ENCODE measurements around the gene C4A.
"Not testable (repeated sequence)": the region's sequence is repeated elsewhere in the genome, so short reads cannot be mapped to it uniquely, and the experiment has no call there.

The C4A gene

DNA sequence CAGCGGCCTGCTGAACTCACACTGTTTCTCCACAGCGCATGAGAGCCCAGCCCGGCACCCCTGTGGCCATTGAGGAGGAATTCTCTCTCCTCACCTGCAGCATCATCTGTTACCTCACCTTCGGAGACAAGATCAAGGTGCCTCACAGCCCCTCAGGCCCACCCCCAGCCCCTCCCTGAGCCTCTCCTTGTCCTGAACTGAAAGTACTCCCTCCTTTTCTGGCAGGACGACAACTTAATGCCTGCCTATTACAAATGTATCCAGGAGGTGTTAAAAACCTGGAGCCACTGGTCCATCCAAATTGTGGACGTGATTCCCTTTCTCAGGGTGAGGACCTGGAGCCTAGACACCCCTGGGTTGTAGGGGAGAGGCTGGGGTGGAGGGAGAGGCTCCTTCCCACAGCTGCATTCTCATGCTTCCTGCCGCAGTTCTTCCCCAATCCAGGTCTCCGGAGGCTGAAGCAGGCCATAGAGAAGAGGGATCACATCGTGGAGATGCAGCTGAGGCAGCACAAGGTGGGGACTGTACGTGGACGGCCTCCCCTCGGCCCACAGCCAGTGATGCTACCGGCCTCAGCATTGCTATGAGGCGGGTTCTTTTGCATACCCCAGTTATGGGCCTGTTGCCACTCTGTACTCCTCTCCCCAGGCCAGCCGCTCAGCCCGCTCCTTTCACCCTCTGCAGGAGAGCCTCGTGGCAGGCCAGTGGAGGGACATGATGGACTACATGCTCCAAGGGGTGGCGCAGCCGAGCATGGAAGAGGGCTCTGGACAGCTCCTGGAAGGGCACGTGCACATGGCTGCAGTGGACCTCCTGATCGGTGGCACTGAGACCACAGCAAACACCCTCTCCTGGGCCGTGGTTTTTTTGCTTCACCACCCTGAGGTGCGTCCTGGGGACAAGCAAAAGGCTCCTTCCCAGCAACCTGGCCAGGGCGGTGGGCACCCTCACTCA is 57.7 kb downstream of the C4A start:
- not testable (repeated sequence) for DNase-seq (ENCODE audit: low read depth); H3K4me3 ChIP-seq (ENCODE audit: low read depth, low read length)

- DNase-seq (ENCODE audit: low read depth); H3K4me3 ChIP-seq (ENCODE audit: low read depth, low read length): not testable (repeated sequence)
These were observed 58.6 kb downstream of the C4A start for GRCh38 chr6:32040299-32041049.

DNA sequence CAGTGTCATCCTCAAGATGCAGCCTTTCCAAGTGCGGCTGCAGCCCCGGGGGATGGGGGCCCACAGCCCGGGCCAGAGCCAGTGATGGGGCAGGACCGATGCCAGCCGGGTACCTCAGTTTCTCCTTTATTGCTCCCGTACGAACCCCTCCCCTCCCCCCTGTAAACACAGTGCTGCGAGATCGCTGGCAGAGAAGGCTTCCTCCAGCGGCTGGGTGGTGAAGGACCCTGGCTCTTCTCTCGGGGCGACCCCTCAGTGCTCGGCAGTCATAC is 59.1 kb downstream of the C4A start:
- not testable (repeated sequence) for DNase-seq (ENCODE audit: low read depth); H3K4me3 ChIP-seq (ENCODE audit: low read depth, low read length)

GRCh38 chr6:32041385-32041784 is 59.5 kb downstream of the C4A start:
- not testable (repeated sequence) for DNase-seq (ENCODE audit: low read depth); H3K4me3 ChIP-seq (ENCODE audit: low read depth, low read length)

DNA sequence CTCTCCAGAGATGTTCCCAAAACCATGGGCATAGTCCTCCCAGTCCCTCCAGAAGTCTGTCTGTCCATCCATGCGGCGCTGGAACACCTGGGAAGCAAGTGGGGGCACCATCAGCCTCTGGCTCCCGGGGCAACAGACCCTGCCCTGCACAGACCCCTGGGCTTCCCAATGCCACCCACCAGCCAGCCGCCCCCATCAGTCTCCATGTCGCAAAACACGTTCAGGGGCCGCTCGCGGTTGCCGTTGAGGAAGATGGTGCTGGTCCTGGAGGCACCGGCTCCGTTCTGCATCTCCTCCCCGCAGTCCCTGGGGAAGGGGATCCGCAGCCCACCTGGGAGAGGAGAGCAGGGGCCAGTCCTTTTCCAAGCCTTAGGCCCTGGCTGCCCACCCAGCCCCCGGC is 60.4 kb downstream of the C4A start:
- DNase-seq (ENCODE audit: low read depth); H3K4me3 ChIP-seq (ENCODE audit: low read depth, low read length): not testable (repeated sequence)

- not testable (repeated sequence) for DNase-seq (ENCODE audit: low read depth); H3K4me3 ChIP-seq (ENCODE audit: low read depth, low read length)
These were observed 61.9 kb downstream of the C4A start for GRCh38 chr6:32043589-32044380.

DNA sequence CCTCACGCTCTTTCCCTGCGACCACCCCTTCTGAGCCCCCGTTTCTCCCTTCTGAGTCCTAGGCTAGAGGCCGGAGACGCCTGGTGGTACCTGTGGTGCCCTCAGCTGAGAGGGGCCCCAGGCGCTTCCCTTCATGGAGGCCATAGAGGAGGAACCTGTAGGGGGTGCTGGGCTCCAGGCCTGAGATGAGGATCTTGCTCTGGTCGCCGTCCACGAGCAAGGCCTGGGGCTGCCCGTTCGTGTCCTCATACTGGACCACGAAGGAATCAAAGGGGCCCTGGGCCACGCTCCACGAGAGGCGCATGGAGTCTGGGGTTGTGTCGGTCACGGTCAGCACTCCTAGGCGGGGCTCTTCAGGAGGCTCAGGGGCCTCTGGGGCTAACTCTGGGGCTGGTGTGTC is 63.1 kb downstream of the C4A start:
- DNase-seq (ENCODE audit: low read depth); H3K4me3 ChIP-seq (ENCODE audit: low read depth, low read length): not testable (repeated sequence)

DNA sequence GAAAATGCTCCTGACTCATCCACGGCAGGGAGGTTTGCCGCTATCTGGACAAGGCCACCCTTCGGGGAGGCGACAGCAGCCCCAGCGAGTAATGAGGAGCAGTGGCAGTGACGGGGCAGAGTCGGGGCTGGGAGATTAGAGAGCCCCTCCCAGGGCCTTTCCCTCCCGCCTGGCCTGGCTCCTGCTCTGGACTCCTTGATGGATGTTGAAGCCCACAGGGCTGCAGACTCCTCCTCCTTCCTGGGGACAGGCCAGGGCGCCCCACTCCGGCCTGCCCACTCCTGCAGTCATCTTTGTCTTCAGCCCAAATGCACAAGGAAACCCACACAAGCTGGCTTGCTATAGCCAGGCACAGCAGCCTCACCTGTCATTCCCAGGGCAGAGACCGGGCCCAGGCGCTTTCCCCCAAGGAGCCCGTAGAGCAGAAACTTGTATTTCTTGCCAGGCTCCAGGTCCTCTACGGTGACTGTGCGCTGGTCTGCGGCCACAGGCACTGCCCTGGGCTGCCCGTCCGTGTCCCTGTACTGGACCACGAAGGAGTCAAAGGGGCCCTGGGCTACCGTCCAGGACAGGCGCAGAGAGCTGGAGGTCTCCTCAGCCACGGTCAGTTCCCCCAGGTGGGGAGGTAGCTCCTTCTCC is 64.1 kb downstream of the C4A start:
- no peak for TF ChIP-seq MYC (IDR thresholded peaks at IDR 0.05; ENCODE audit: low read depth, low read length)
- TF ChIP-seq POLR2A (IDR thresholded peaks at IDR 0.05; ENCODE audit: extremely low read depth, insufficient read length) = no peak
- TF ChIP-seq CTCF (IDR thresholded peaks at IDR 0.05; ENCODE audit: low read depth, low read length) = no peak
- no peak for TF ChIP-seq MAX (IDR thresholded peaks at IDR 0.05; ENCODE audit: low read depth, low read length)
- DNase-seq (ENCODE audit: low read depth) = no peak
- no peak overlapping the region for H3K4me3 ChIP-seq (ENCODE audit: low read depth, low read length)

GRCh38 chr6:32046450-32047083 is 64.7 kb downstream of the C4A start:
- DNase-seq (ENCODE audit: low read depth) = no peak
- TF ChIP-seq MAX (IDR thresholded peaks at IDR 0.05; ENCODE audit: low read depth, low read length) (no peak), MYC (IDR thresholded peaks at IDR 0.05; ENCODE audit: low read depth, low read length) (no peak), POLR2A (IDR thresholded peaks at IDR 0.05; ENCODE audit: extremely low read depth, insufficient read length) (no peak), CTCF (IDR thresholded peaks at IDR 0.05; ENCODE audit: low read depth, low read length) (no peak)
- no peak overlapping the region for H3K4me3 ChIP-seq (ENCODE audit: low read depth, low read length)
